Neuronal stem cell (in vitro differentiated cells): ENCODE data around the gene GBP7. TPM values are rescaled to one million over a fixed set of nuclear protein-coding genes. Genes with fewer than 3 reads are reported as not detected.
"Not testable (repeated sequence)": the region's sequence is repeated elsewhere in the genome, so short reads cannot be mapped to it uniquely, and the experiment has no call there.

Experiments
- DNase-seq: peaks from one replicate; pipeline ENCODE4 v3.0.0-alpha.2; 2013; ENCODE audit warnings: low spot score
- H2AFZ ChIP-seq: one replicate; pipeline ENCODE4 v1.6.1; 2013; ENCODE audit warnings: mild to moderate bottlenecking, low read length, inconsistent platforms
- H2AK5ac ChIP-seq: 2 replicates; pipeline ENCODE4 v1.6.1; 2013; ENCODE audit warnings: low read depth, mild to moderate bottlenecking, inconsistent platforms, low read length, moderate library complexity, mixed read lengths
- H2BK120ac ChIP-seq: 2 replicates; pipeline ENCODE4 v1.6.1; 2013; ENCODE audit warnings: low read depth, mild to moderate bottlenecking, inconsistent platforms, low read length, moderate library complexity, mixed read lengths
- H2BK12ac ChIP-seq: one replicate; pipeline ENCODE4 v1.6.1; 2013; ENCODE audit warnings: low read length, inconsistent platforms
- H2BK15ac ChIP-seq: 2 replicates; pipeline ENCODE4 v1.6.1; 2013; ENCODE audit warnings: mild to moderate bottlenecking, low read length, inconsistent platforms, mixed read lengths
- H2BK5ac ChIP-seq: one replicate; pipeline ENCODE4 v1.6.1; 2013; ENCODE audit warnings: inconsistent platforms, mild to moderate bottlenecking, low read length, moderate library complexity
- H3K14ac ChIP-seq: one replicate; pipeline ENCODE4 v1.6.1; 2013; ENCODE audit warnings: low read length, inconsistent platforms
- H3K18ac ChIP-seq: 2 replicates; pipeline ENCODE4 v1.6.1; 2013; ENCODE audit warnings: low read length, inconsistent platforms
- H3K23ac ChIP-seq: 2 replicates; pipeline ENCODE4 v1.6.1; 2013; ENCODE audit warnings: low read depth, mild to moderate bottlenecking, mixed read lengths, low read length, inconsistent platforms; ENCODE audit not compliant: poor library complexity
- H3K27ac ChIP-seq: replicated peaks from 3 replicates; pipeline ENCODE4 v1.5.1; 2013; ENCODE audit warnings: low read length, inconsistent platforms
- H3K27me3 ChIP-seq, 3 experiments: 2 replicates each; pipeline ENCODE4 v1.6.1; 2013; ENCODE audit warnings: low read length in 3 of 3, mild to moderate bottlenecking in 2 of 3, inconsistent platforms in 1 of 3, low read depth in 1 of 3, mixed read lengths in 1 of 3, moderate library complexity in 1 of 3; ENCODE audit not compliant: control insufficient read depth in 3 of 3, insufficient read depth in 3 of 3
- H3K36me3 ChIP-seq, 2 donors: replicated peaks in 1 of 2; 2 replicates each; pipeline ENCODE4 v1.6.1; 2013; ENCODE audit warnings: low read length in 2 of 2; ENCODE audit not compliant: control insufficient read depth in 2 of 2, insufficient read depth in 2 of 2
- H3K4ac ChIP-seq: 2 replicates; pipeline ENCODE4 v1.6.1; 2013; ENCODE audit warnings: inconsistent platforms, mild to moderate bottlenecking, low read length, moderate library complexity
- H3K4me1 ChIP-seq, 2 donors: 1 replicate in 1 of 2; 2 replicates in 1 of 2; pipeline ENCODE4 v1.6.1; 2013; ENCODE audit warnings: low read length in 2 of 2, low read depth in 1 of 2; ENCODE audit not compliant: control insufficient read depth in 2 of 2, insufficient read depth in 1 of 2
- H3K4me2 ChIP-seq: one replicate; pipeline ENCODE4 v1.6.1; 2013; ENCODE audit warnings: mild to moderate bottlenecking, low read length, inconsistent platforms; ENCODE audit not compliant: insufficient read depth, poor library complexity, severe bottlenecking
- H3K4me3 ChIP-seq, 2 donors: 2 replicates each; pipeline ENCODE4 v1.5.1; 2013; ENCODE audit warnings: low read length in 2 of 2, mild to moderate bottlenecking in 2 of 2, inconsistent platforms in 1 of 2, moderate library complexity in 1 of 2
- H3K79me1 ChIP-seq: one replicate; pipeline ENCODE4 v1.6.1; 2013; ENCODE audit warnings: low read depth, mild to moderate bottlenecking, inconsistent platforms, low read length, moderate library complexity
- H3K9ac ChIP-seq: one replicate; pipeline ENCODE4 v1.6.1; 2013; ENCODE audit warnings: mild to moderate bottlenecking, low read depth, low read length, inconsistent platforms; ENCODE audit not compliant: poor library complexity
- H3K9me3 ChIP-seq, 2 donors: replicated peaks in 1 of 2; 2 replicates each; pipeline versions ENCODE3 to v1.6.1; 2013; ENCODE audit warnings: low read length in 2 of 2, mild to moderate bottlenecking in 2 of 2, inconsistent platforms in 1 of 2, low read depth in 1 of 2, mixed read lengths in 1 of 2, moderate library complexity in 1 of 2; ENCODE audit not compliant: control insufficient read depth in 2 of 2, insufficient read depth in 1 of 2
- H4K8ac ChIP-seq: one replicate; pipeline ENCODE4 v1.6.1; 2013; ENCODE audit warnings: low read depth, mild to moderate bottlenecking, inconsistent platforms, low read length, moderate library complexity
- H4K91ac ChIP-seq: one replicate; pipeline ENCODE4 v1.6.1; 2013; ENCODE audit warnings: low read length, low read depth, mild to moderate bottlenecking, inconsistent platforms; ENCODE audit not compliant: poor library complexity
- WGBS, 2 donors: extraction: QIAGEN DNeasy Blood & Tissue Kit; methylation state at CpG; one replicate each; pipeline ENCODE4 v1.1.7; 2013; ENCODE audit warnings: missing lambda C conversion rate in 2 of 2, mixed read lengths in 1 of 2; ENCODE audit not compliant: insufficient read length in 2 of 2, insufficient replicate concordance in 1 of 2; ENCODE audit errors: extremely low coverage in 2 of 2; 5-methylcytosine and 5-hydroxymethylcytosine counted together
- polyA plus RNA-seq, 2 experiments: library from polyadenylated mRNA; stranded (reverse); fragments of 200-250 nt; gene quantifications; one replicate each; pipeline ENCODE4 v1.2.3, GENCODE V29; 2013

GBP7 gene, protein sequence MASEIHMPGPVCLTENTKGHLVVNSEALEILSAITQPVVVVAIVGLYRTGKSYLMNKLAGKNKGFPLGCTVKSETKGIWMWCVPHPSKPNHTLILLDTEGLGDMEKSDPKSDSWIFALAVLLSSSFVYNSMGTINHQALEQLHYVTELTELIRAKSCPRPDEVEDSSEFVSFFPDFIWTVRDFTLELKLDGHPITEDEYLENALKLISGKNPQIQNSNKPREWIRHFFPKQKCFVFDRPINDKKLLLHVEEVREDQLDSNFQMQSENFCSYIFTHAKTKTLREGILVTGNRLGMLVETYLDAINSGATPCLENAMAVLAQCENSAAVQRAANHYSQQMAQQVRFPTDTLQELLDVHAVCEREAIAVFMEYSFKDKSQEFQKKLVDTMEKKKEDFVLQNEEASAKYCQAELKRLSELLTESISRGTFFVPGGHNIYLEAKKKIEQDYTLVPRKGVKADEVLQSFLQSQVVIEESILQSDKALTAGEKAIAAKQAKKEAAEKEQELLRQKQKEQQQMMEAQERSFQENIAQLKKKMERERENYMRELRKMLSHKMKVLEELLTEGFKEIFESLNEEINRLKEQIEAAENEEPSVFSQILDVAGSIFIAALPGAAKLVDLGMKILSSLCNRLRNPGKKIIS
- not detected for polyA plus RNA-seq (2013, experiment 1 of 2)
- polyA plus RNA-seq (2013, experiment 2 of 2): not detected

DNA sequence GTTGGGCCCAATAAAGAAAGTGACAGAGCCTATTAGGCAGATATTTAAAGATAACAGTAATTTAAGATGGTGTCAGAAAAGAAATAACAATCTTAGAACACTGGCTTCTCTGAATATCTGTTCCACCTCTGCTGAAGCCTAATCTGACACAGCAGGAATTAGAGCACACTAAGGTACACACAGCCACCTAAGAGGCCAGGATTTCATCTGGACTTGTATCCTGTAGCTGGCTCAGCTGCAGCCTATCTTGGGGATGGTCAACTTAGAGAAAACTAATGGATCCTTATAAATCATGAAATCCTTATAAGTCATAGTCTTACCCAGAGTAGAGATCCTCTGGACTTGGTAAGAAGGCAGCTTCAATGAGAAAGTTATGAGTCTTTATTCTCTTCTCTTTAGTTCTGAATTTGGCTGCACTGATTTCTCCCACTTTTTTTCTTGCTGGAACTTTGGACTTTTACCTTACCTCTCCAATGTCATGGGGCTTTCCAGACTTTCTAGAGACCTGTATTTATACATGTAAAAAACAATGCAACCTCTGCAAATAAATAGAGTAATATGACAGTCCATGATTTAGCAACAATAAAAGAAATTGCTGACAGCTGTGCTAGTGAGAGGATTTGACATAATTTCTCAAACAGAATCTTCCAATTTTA is at the start of gene GBP7:
Gene GBP7 (minus strand): TSS at position 403 of the 656 bp plus-strand sequence. CDS start 4,068 bp downstream, outside the sequence.
- Histone ChIP-seq H4K8ac (no peak within 1 kb of the TSS), H2BK15ac (no peak within 1 kb of the TSS), H3K9ac (no peak within 1 kb of the TSS), H2AK5ac (no peak within 1 kb of the TSS), H3K9me3 (no peaks in the 10 kb centered on the region), H2BK120ac (no peak within 1 kb of the TSS), H3K23ac (no peak within 1 kb of the TSS), H3K14ac (no peak within 1 kb of the TSS), H3K79me1 (no peaks in the 10 kb centered on the region), H2BK5ac (no peak within 1 kb of the TSS), H2BK12ac (no peak within 1 kb of the TSS), H3K27me3 (no peaks in the 10 kb centered on the region), H3K36me3 (no peaks in the 10 kb centered on the region), H3K4me3 (no peak within 1 kb of the TSS), H3K4me1 (no peaks in the 10 kb centered on the region), H3K4me2 (no peak within 1 kb of the TSS), H2AFZ (no peak within 1 kb of the TSS), H3K18ac (no peak within 1 kb of the TSS), H3K27ac (no peak within 1 kb of the TSS), H4K91ac (no peak within 1 kb of the TSS), H3K4ac (no peak within 1 kb of the TSS)
- DNase-seq: no peak

DNA sequence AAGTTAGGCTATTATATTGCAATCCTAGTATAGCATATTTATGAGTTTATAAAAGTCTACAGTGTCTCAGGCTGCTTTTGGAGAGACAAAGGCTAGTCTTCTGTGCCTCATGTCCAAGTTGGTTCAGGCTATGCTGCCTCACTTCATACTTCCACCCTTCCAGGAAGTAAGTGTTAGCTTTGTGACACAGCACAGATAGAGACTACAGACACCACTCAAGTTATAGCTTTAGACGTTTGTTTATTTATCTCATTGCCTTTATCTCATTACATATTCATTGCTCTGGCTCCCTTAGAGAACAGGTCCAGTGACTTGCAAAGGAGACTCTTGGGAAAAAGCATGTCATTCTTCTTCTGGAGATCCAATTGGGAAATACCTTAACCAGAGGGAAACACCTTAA is 45.5 kb upstream of the GBP7 start:
- no peak overlapping the region for H3K14ac ChIP-seq
- no peak overlapping the region for H3K4ac ChIP-seq
- DNase-seq: no peak
- no peak overlapping the region for H3K4me2 ChIP-seq
- no peaks in the 10 kb centered on the region for H3K4me1 ChIP-seq
- H2BK120ac ChIP-seq: no peak overlapping the region
- no peaks in the 10 kb centered on the region for H3K79me1 ChIP-seq
- H3K4me3 ChIP-seq: no peak overlapping the region
- no peak overlapping the region for H4K91ac ChIP-seq
- no peaks in the 10 kb centered on the region for H3K36me3 ChIP-seq
- H3K27me3 ChIP-seq: no peaks in the 10 kb centered on the region
- H3K9me3 ChIP-seq: peaks cover 0 to 3% of the 10 kb centered on the region in 2 donors
- H3K9ac ChIP-seq: no peak overlapping the region
- H2AK5ac ChIP-seq: no peak overlapping the region
- no peak overlapping the region for H3K18ac ChIP-seq
- no peak overlapping the region for H2AFZ ChIP-seq
- WGBS, 2 donors: no CpG with 5 or more reads among the region's 1 CpG
- H2BK15ac ChIP-seq: no peak overlapping the region
- no peak overlapping the region for H3K23ac ChIP-seq
- no peak overlapping the region for H3K27ac ChIP-seq
- H4K8ac ChIP-seq: no peak overlapping the region
- no peak overlapping the region for H2BK5ac ChIP-seq
- H2BK12ac ChIP-seq: no peak overlapping the region

DNA sequence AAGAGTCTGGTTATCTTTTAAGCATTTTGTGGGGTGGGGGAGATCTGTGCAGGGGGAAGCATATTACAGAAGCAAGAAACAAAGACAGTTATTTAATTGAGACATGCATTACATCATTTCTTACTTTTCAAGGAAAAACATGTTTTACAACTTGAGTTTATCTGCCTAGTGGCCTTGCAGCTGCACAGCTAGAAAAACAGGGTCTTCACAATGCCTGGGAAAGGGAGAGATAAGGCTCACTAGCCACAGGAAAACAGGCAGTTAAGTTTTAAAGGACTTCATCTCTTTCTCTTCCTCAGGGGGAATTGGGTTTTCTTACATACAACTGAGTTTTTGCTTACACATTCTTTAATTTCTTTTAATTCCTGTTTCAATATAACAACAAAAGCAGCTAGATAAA is 44.0 kb upstream of the GBP7 start:
- H2BK15ac ChIP-seq, H2AFZ ChIP-seq, H2BK5ac ChIP-seq, H2BK120ac ChIP-seq, H3K18ac ChIP-seq, H3K4ac ChIP-seq, H3K9ac ChIP-seq, H3K23ac ChIP-seq, DNase-seq, H2AK5ac ChIP-seq, H2BK12ac ChIP-seq, H3K36me3 ChIP-seq, H3K4me2 ChIP-seq, H3K27me3 ChIP-seq, H3K27ac ChIP-seq, H3K79me1 ChIP-seq, H3K4me3 ChIP-seq, H3K9me3 ChIP-seq, H4K8ac ChIP-seq, H4K91ac ChIP-seq, H3K14ac ChIP-seq, H3K4me1 ChIP-seq: not testable (repeated sequence)

- H3K9me3 ChIP-seq, H2BK15ac ChIP-seq, H2AFZ ChIP-seq, H3K27me3 ChIP-seq, H3K79me1 ChIP-seq, DNase-seq, H3K23ac ChIP-seq, H2BK12ac ChIP-seq, H2AK5ac ChIP-seq, H3K36me3 ChIP-seq, H2BK120ac ChIP-seq, H3K27ac ChIP-seq, H3K4me3 ChIP-seq, H4K8ac ChIP-seq, H3K9ac ChIP-seq, H4K91ac ChIP-seq, H3K4ac ChIP-seq, H3K14ac ChIP-seq, H3K4me2 ChIP-seq, H3K18ac ChIP-seq, H3K4me1 ChIP-seq, H2BK5ac ChIP-seq: not testable (repeated sequence)
- no CpG with 5 or more reads among the region's 3 CpGs for WGBS, 2 donors
These were observed 43.1 kb upstream of the GBP7 start for GRCh38 chr1:89218941-89219340.
